UCSD-AML1 (cell line): ENCODE measurements around the gene PEX10.

ENCODE experiments used
- DNase-seq: peaks from one replicate; lab custom pipeline; 2025; ENCODE audit not compliant: unreplicated experiment; lab: John Stamatoyannopoulos, UW

The PEX10 gene

GRCh38 chr1:2389644-2390043 lies 22.7 kb downstream of the PEX10 start:
- no peak for DNase-seq

- no peak for DNase-seq
These were observed 24.1 kb downstream of the PEX10 start for GRCh38 chr1:2388004-2388913.

- DNase-seq: no peak
These were observed 25.4 kb downstream of the PEX10 start for GRCh38 chr1:2386636-2387611.

GRCh38 chr1:2385606-2386280 lies 26.6 kb downstream of the PEX10 start:
- DNase-seq: no peak

GRCh38 chr1:2384941-2385481 lies 27.4 kb downstream of the PEX10 start:
- DNase-seq: no peak

- DNase-seq: no peak
These were observed 28.1 kb downstream of the PEX10 start for GRCh38 chr1:2384130-2384860.

- DNase-seq: no peak
These were observed 28.8 kb downstream of the PEX10 start for GRCh38 chr1:2383576-2383975.

- DNase-seq: no peak
These were observed 29.6 kb downstream of the PEX10 start for GRCh38 chr1:2382621-2383361.

GRCh38 chr1:2381741-2382620 lies 30.4 kb downstream of the PEX10 start:
- peak; percentile 77 for DNase-seq

GRCh38 chr1:2380816-2381591 lies 31.4 kb downstream of the PEX10 start:
- no peak for DNase-seq

GRCh38 chr1:2379733-2380404 lies 32.5 kb downstream of the PEX10 start:
- DNase-seq: no peak

GRCh38 chr1:2378956-2379732 lies 33.2 kb downstream of the PEX10 start:
- DNase-seq: no peak

GRCh38 chr1:2378441-2378851 lies 33.9 kb downstream of the PEX10 start:
- no peak for DNase-seq

- no peak for DNase-seq
These were observed 34.5 kb downstream of the PEX10 start for GRCh38 chr1:2377751-2378440.

- no peak for DNase-seq
These were observed 35.3 kb downstream of the PEX10 start for GRCh38 chr1:2376931-2377672.
